ENCODE data around the gene BIN1.

Gene BIN1

DNA sequence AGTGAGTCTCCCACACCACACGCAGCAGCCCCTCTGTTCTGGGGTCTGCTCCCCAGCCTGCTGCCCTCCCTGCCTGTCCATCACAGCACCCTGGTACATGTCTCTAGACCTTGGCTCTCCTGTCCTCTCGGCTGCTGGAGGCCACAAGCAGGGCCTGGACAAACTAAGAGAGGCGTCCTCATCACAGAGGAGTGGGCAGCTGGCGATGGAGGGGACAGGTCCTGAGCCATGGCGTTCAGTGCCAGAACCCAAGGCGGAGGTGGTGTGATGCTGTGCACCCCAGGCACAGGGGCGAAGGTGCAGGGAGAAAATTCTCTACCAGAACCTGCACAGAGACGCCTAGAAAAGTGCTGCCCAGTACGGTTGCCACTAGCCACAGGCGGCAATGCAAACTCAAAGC is 47.4 kb downstream of the BIN1 start:
- DNase-seq (ENCODE audit: low read depth in 2 of 2), result no peak

DNA sequence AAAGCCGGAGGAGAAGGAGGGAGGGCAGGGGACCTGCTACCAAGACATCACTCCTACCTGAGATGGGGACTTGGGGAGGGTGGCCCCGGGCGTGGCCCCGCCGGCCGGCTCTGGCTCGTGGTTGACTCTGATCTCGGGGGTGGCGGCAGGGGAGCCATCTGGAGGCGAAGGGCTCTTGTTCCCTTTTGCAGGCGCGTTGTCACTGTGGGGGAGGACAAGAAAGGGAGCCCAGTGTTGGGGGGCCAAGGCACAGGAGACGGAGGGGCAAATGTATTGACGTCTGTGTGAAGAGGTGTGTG is 48.1 kb downstream of the BIN1 start:
- DNase-seq (ENCODE audit: low read depth in 2 of 2), result no peak

GRCh38 chr2:127058246-127058953 is 48.6 kb downstream of the BIN1 start:
- no peak for DNase-seq (ENCODE audit: low read depth in 2 of 2)

DNA sequence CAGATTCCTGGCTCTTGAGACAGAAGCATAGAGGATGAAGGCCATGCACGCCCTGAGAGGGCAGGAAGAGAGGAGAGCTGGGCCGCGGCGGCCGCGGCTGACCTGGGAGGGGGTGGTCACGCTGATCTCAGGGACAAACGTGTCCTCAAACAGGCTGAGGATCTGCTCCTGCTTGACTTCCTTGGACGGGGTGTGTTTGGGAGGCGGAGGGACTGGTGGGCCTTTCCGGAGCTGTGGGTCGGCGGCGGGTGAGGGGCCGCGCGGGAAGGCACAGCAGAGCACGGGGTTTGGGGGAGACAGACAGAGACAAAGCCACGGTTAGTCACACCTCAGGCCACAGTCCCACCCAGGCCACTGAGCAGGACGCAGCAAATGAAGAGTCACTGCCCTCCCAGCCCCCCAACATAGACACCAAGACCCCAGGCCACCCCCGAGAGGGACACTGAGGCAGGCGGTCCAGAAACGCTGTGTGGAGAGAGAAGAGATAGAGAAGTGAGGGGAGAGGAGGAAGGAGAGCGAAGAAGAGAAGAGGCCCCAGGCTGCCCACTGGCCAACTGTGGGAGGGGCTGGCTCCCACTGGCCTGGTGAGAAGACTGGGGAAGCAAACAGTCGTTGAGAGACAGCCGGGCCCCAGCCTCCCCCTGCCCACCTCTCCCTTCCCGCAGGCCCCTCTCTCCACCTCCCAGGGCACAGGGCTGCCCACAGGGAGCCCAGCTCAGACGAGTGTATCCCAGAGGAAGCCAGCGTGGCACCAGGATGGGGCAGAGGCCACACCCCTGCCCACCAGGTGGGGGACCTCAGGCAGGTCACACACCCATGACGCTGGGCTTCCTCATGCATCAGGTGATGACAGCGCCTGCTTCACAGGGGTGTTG is 49.3 kb downstream of the BIN1 start:
- no peak for DNase-seq (ENCODE audit: low read depth in 2 of 2)

DNA sequence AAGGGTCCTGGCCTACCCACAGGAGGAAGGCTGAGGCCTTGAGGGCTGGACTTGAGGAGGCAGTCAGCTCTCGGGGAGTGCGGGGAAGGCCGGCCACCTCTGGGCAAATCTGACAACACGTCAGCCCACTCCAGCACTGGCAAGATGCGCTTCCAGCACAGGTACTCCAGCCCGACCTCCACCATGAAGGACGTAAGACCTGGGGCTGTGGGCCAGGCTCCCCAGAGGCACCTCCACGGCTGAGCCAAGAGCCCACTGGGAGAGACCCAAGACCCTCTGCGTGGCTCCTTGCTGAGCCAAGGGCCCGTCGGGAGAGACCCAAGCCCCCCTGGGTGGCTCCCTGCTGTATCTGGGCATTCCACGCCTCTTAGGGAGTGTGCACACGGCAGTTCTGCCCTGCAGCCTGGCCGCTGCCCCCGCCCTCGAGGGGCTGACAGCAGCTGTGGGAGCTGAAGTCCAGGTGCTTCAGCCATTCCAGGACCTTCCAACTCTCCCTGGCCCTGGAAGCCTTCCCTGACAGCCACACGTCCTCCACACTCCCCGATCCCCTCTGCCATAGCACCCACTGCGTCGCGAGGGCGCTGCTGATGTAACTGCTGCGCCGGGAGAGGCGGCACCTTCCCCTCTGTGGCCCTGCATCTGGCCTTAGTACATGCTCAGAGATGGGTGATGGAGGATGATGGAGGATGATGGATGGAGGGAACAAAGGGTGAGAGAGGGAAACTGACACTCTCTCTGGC is 50.2 kb downstream of the BIN1 start:
- DNase-seq (ENCODE audit: low read depth in 2 of 2), result no peak

GRCh38 chr2:127056086-127056485 is 50.9 kb downstream of the BIN1 start:
- no peak for DNase-seq (ENCODE audit: low read depth in 2 of 2)

GRCh38 chr2:127055786-127056076 is 51.2 kb downstream of the BIN1 start:
- DNase-seq (ENCODE audit: low read depth in 2 of 2), result no peak

- DNase-seq (ENCODE audit: low read depth in 2 of 2), result no peak
Observed at GRCh38 chr2:127054996-127055785, 51.8 kb downstream of the BIN1 start.

DNA sequence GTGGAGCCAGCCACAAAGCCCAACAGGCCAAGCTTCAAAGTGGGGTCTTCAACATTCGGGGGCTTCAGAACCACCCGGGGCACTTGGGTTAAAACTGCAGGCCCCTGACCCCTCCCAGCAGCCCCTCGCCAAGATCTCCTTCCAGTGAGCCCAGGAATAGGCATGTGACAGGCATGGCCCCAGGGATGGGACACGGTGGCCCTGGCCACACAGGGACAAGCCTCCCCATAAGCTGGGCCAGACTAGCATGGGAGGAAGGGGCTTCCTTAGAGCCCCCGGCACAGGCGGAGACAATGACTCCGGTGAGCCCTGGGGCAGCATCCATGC is 52.4 kb downstream of the BIN1 start:
- DNase-seq (ENCODE audit: low read depth in 2 of 2), result no peak

GRCh38 chr2:127053731-127054603 is 53.0 kb downstream of the BIN1 start:
- no peak for DNase-seq (ENCODE audit: low read depth in 2 of 2)

GRCh38 chr2:127052771-127053691 is 53.9 kb downstream of the BIN1 start:
- DNase-seq (ENCODE audit: low read depth in 2 of 2), result no peak

DNA sequence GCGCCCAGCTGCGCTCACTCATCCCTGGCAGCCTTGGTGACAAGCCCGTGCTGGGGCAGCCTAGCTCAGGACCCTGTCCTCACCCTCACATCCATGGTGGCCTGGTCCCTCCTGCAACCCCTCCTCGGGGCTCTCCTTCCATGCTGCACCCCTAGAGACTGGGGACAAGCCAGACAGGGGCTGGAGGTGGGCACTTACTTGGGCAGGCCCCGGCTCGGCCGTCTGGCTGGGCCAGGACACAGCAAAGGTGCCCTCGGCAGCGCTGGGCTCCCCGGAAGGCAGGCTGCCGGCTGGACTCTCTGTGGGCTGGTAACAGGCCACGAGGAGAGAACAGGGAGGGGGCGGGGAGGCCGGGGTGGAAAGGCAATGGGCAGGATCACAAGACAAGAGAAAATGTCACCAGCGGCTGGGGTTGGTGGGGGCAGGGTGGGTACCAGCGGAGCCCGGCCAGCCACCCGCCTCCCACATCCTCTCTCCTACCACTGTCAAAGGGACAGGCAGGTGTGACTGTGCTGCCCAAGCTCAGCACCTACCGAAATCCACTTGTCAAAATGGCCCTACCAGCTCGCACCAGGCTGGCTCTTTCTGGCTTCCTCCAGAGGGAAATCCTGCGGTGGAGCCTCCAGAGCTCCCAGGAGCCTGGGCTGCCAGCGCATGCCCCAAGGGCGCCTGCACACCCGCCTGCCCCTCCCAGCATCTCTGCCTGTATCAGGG is 54.7 kb downstream of the BIN1 start:
- DNase-seq (ENCODE audit: low read depth in 2 of 2), result no peak

DNA sequence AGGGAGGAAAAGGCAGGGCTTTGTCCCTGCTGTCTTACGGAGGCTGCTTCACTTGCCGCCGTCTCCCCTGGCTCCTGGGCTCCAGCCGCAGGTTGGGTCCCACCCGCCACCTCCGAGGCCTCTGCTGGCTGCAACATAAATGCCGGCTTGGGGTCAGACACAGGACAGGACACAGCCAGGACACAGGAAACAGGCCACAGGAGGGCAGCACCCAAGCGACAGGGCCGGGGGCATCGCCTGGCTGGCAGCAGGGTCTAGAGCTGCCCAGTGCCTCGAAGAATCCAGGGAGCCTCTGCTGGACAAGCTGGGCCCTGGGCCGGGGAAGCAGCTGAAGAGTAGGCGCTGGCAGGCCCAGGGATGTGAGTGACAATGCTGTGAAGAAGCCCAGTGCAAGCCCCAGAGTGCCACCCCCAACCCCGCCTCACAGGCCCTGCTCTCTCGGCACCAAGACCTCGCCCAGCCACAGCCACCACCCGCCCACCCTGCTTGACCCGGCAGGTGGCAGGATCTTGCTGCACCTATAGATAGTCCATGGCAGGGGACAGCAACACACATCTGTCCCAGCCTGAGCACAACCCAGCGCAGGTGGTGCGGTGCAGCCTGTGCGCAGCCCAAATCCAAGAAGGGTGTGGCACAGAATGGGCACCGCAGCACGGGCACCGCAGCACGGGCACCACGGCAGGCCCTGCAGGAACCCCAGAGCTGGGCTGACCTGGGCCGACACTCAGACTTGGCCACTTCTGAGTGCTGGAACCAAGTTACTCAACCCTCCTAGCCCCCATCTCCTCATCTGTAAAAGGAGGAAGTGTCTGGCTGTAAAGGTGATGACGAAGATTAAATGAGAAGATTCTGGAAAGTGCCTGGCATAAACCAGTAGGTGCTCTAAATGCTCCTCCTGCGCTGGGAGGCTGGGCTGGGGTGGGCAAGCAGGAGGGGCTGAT is 55.6 kb downstream of the BIN1 start:
- no peak for DNase-seq (ENCODE audit: low read depth in 2 of 2)

DNA sequence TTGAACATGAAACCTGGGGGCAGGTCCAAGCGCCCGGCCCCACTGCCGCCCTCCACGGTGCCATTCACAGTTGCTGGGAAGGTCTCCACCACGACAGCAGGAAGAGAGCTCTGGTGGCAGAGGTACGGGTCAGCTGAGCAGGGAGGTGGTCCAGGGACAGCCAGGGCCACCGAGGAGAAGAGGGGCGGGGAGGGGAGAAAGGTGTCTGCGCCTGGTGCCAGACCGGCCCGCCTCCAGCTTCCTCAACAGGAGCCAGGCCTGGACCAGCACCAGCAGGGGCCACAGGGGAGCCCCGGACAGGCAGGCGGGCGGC is 56.2 kb downstream of the BIN1 start:
- no peak for DNase-seq (ENCODE audit: low read depth in 2 of 2)

DNA sequence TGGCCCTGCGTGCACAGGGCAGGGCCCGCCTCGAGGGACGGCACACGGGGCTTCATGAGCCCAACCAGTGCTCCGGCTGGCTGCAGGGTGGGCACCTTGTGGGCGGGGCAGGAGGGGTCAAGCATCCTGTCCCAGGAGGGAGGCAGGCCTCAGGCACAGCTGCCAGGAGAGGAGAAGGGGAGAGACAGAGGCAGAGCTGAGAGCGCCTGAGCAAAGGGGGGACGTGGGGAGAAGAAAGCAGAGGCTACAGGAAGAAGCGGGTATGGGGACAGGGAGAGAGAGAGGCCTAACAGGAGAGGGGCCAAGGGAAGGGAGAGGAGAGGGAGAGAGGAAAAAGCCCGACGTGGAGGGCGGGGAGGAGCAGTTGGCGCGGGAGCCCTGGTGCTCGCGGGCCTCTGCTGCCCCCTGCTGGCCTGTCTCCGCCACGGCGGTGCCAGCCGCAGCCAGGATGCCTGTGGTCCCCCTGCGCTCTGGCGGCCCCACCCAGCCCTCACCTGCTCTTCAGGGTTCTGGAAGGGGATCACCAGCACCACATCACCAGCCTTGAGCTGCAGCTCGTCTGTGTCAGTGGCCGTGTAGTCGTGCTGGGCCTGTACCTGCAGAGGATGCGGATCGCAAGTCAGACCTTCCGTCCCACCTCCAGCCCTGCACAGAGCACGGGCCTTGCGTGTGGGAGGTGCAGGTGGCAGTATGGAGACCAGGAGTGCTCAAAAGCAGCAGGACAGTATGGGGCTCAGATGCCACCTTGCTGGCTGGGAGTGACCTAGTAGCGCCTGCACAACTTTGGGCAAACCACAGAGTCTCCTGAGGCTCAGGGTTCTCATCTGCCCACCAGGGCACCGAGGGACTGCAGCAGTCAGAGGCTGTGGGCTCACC is 56.8 kb downstream of the BIN1 start:
- DNase-seq (ENCODE audit: low read depth in 2 of 2), result peak in 1 of 2 donors; percentile 20

- no peak for DNase-seq (ENCODE audit: low read depth in 2 of 2)
Observed at GRCh38 chr2:127048969-127049897, 57.7 kb downstream of the BIN1 start.

GRCh38 chr2:127048618-127048935 is 58.4 kb downstream of the BIN1 start:
- DNase-seq (ENCODE audit: low read depth in 2 of 2), result no peak

All from activated CD8-positive, alpha-beta memory T cell treated with anti-CD3 and anti-CD28 coated beads for 4 hours (primary cell).